Thyroid gland (tissue), 4 donors: ENCODE data around the gene SPINK4.

Experiments used
- POLR2A ChIP-seq, 2 donors: fragments of 450-650 bp; IDR thresholded peaks; one replicate each; pipeline ENCODE4 v1.6.1; 2017; ENCODE audit warnings: antibody characterized with exemption in 2 of 2, mild to moderate bottlenecking in 2 of 2, moderate library complexity in 1 of 2
- TF ChIP-seq, protein P1 (sequence below), 6 experiments: fragments of 200-600 bp in 3 of 6; fragments of 450-650 bp in 3 of 6; sonication (generic) in 3 of 6; IDR thresholded peaks; one replicate each; pipeline ENCODE4 v1.5.1; 2016 to 2019; ENCODE audit warnings: antibody characterized with exemption in 6 of 6, mild to moderate bottlenecking in 2 of 6, inconsistent platforms in 1 of 6, moderate library complexity in 1 of 6

DNA sequence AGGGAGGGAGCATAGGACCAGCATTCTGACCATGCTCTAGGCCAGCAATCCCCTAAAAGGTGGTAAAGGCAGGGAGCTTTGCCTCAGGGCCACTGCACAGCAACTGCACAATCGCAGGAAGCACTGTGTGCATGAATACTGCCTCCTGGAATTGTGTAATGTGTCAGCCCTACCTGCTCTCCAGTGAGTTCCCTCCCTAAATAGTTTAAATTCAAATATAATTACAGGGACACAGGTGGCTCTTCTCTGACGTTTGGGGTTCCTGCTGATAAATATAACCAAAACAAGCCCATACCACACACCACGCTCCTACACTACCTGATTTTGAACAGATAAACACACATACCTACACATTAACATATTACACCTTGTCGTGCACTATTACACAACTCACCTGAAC is 15.5 kb downstream of the SPINK4 start:
- no peak for TF ChIP-seq POLR2A (IDR thresholded peaks at IDR 0.05)
- TF ChIP-seq, protein P1, sequence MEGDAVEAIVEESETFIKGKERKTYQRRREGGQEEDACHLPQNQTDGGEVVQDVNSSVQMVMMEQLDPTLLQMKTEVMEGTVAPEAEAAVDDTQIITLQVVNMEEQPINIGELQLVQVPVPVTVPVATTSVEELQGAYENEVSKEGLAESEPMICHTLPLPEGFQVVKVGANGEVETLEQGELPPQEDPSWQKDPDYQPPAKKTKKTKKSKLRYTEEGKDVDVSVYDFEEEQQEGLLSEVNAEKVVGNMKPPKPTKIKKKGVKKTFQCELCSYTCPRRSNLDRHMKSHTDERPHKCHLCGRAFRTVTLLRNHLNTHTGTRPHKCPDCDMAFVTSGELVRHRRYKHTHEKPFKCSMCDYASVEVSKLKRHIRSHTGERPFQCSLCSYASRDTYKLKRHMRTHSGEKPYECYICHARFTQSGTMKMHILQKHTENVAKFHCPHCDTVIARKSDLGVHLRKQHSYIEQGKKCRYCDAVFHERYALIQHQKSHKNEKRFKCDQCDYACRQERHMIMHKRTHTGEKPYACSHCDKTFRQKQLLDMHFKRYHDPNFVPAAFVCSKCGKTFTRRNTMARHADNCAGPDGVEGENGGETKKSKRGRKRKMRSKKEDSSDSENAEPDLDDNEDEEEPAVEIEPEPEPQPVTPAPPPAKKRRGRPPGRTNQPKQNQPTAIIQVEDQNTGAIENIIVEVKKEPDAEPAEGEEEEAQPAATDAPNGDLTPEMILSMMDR (IDR thresholded peaks at IDR 0.05), result no peak
